Transverse colon (tissue), 4 donors: ENCODE measurements around the gene ZNF17. TPM values are rescaled to one million over a fixed set of nuclear protein-coding genes. Genes with fewer than 3 reads are reported as not detected.

ENCODE experiments used
- DNase-seq: peaks from one replicate; pipeline ENCODE4 v3.0.0-alpha.2; 2019
- H3K27ac ChIP-seq, 4 donors: fragments of 200-600 bp; sonication (generic); 2 replicates each; pipeline ENCODE4 v1.5.1; 2016 to 2018; ENCODE audit warnings: inconsistent platforms in 4 of 4
- H3K27me3 ChIP-seq: fragments of 200-600 bp; sonication (generic); 2 replicates; pipeline ENCODE4 v1.5.1; 2017; ENCODE audit warnings: inconsistent platforms
- H3K36me3 ChIP-seq, 4 donors: fragments of 200-600 bp; sonication (generic); 2 replicates each; pipeline ENCODE4 v1.5.1; 2017 to 2019; ENCODE audit warnings: inconsistent platforms in 4 of 4
- H3K4me1 ChIP-seq, 4 donors: fragments of 200-600 bp; sonication (generic); 2 replicates each; pipeline ENCODE4 v1.5.1; 2017 to 2020; ENCODE audit warnings: inconsistent platforms in 4 of 4
- H3K4me3 ChIP-seq, 4 donors: fragments of 200-600 bp; sonication (generic); 1 replicate in 1 of 4; 2 replicates in 3 of 4; pipeline versions ENCODE4 v1.5.1 to v1.6.1; 2017 to 2019; ENCODE audit warnings: inconsistent platforms in 4 of 4
- H3K9me3 ChIP-seq, 2 donors: fragments of 200-600 bp; sonication (generic); 2 replicates each; pipeline ENCODE4 v1.5.1; 2017 to 2019; ENCODE audit warnings: inconsistent platforms in 2 of 2
- EP300 ChIP-seq: sonication (generic); formaldehyde crosslinking; IDR thresholded peaks from one replicate; pipeline ENCODE4 v1.6.1; 2017; ENCODE audit warnings: antibody characterized with exemption, low read depth
- POLR2A ChIP-seq: fragments of 450-650 bp; IDR thresholded peaks from one replicate; pipeline ENCODE4 v1.6.1; 2016; ENCODE audit warnings: antibody characterized with exemption, mild to moderate bottlenecking, moderate library complexity
- POLR2AphosphoS5 ChIP-seq, 3 donors: sonication (generic); formaldehyde crosslinking; IDR thresholded peaks; one replicate each; pipeline ENCODE4 v1.6.1; 2016; ENCODE audit warnings: antibody characterized with exemption in 3 of 3
- WGBS, 2 donors: methylation state at CpG; one replicate each; pipeline ENCODE4 v1.1.5; 2018; ENCODE audit warnings: low coverage in 1 of 2; 5-methylcytosine and 5-hydroxymethylcytosine counted together
- in situ Hi-C, 4 donors: fragments of 200-750 bp; cut with MboI; loops; one replicate each; pipeline versions ENCODE4 v1.15.0 to v1.15.1; 2017; ENCODE audit warnings: low sequenced_read_pairs in 3 of 4, low pct_ligation_motif_present in 1 of 4, low pct_unique_long_range_greater_than_20kb in 1 of 4
- intact Hi-C: fragments of 100-400 bp; cut with DNase I; formaldehyde crosslinking; loops from one replicate; pipeline ENCODE4 v1.15.1; 2023; ENCODE audit warnings: low total_unique reads
- total RNA-seq, 4 donors: library from RNA; depleted of rRNA; stranded (reverse); fragments of >200 nt; gene quantifications; one replicate each; pipeline ENCODE4 v1.1.0, GENCODE V29; 2016
- TF ChIP-seq, protein P1 (sequence below), 5 experiments: fragments of 200-600 bp in 3 of 5; fragments of 450-650 bp in 2 of 5; sonication (generic) in 3 of 5; IDR thresholded peaks; 1 replicate in 2 of 5; 2 replicates in 3 of 5; pipeline ENCODE4 v1.5.1; 2016 to 2017; ENCODE audit warnings: antibody characterized with exemption in 5 of 5, inconsistent platforms in 3 of 5, mild to moderate bottlenecking in 2 of 5, moderate library complexity in 1 of 5

ZNF17 gene
- total RNA-seq: 10 to 100 TPM; 10.6 to 53.1 (median 13.2) TPM

GRCh38 chr19:57410877-57411671 is at the start of gene ZNF17:
Gene ZNF17, plus strand, starts transcription at chr19:57411161. Its CDS starts 2,455 bp downstream, at chr19:57413616.
- intact Hi-C loops (no loop called here), in situ Hi-C loops (no loop called here)
- peak; percentile 30 to 62 (median 53) for TF ChIP-seq POLR2AphosphoS5 (IDR thresholded peaks at IDR 0.05)
- TF ChIP-seq, protein P1, sequence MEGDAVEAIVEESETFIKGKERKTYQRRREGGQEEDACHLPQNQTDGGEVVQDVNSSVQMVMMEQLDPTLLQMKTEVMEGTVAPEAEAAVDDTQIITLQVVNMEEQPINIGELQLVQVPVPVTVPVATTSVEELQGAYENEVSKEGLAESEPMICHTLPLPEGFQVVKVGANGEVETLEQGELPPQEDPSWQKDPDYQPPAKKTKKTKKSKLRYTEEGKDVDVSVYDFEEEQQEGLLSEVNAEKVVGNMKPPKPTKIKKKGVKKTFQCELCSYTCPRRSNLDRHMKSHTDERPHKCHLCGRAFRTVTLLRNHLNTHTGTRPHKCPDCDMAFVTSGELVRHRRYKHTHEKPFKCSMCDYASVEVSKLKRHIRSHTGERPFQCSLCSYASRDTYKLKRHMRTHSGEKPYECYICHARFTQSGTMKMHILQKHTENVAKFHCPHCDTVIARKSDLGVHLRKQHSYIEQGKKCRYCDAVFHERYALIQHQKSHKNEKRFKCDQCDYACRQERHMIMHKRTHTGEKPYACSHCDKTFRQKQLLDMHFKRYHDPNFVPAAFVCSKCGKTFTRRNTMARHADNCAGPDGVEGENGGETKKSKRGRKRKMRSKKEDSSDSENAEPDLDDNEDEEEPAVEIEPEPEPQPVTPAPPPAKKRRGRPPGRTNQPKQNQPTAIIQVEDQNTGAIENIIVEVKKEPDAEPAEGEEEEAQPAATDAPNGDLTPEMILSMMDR (IDR thresholded peaks at IDR 0.05): no peak
- TF ChIP-seq EP300: no peak
- TF ChIP-seq POLR2A: peak; percentile 35
- H3K4me1 ChIP-seq: peaks cover 9 to 18% (median 12%) of the 10 kb centered on the region in 4 donors
- H3K36me3 ChIP-seq: peaks cover 0 to 17% (median 8%) of the 10 kb centered on the region in 4 donors
- H3K4me3 ChIP-seq: peak within 1 kb of the TSS; percentile 76 to 98 (median 93)
- no peaks in the 10 kb centered on the region for H3K27me3 ChIP-seq
- peaks cover 0 to 7% of the 10 kb centered on the region in 2 donors for H3K9me3 ChIP-seq
- peak within 1 kb of the TSS; percentile 51 to 81 (median 76) for H3K27ac ChIP-seq
- 0% methylated on average over 39 of the region's 55 CpGs; no CpG with 5 or more reads in 1 of the 2 donors for WGBS, 2 donors
- DNase-seq: peak; percentile 94

GRCh38 chr19:57362419-57362818 is 48.5 kb upstream of the ZNF17 start:
- TF ChIP-seq EP300: no peak
- TF ChIP-seq POLR2AphosphoS5 (IDR thresholded peaks at IDR 0.05): no peak
- no peak for TF ChIP-seq POLR2A
- TF ChIP-seq, protein P1 (IDR thresholded peaks at IDR 0.05): no peak
- Histone ChIP-seq H3K27ac (peak overlapping the region; percentile 83 to 97 (median 92)), H3K4me1 (peaks cover 0 to 15% (median 12%) of the 10 kb centered on the region in 4 donors), H3K36me3 (peaks cover 0 to 25% (median 4%) of the 10 kb centered on the region in 4 donors), H3K9me3 (peaks cover 7 to 38% of the 10 kb centered on the region in 2 donors), H3K27me3 (no peaks in the 10 kb centered on the region), H3K4me3 (peak overlapping the region in 2 of 4 donors; percentile 64 to 91)
- 67 to 78% methylated on average over 2 of the region's 2 CpGs for WGBS, 2 donors
- DNase-seq: no peak
- in situ Hi-C loops (no loop called here), intact Hi-C loops (no loop called here)

DNA sequence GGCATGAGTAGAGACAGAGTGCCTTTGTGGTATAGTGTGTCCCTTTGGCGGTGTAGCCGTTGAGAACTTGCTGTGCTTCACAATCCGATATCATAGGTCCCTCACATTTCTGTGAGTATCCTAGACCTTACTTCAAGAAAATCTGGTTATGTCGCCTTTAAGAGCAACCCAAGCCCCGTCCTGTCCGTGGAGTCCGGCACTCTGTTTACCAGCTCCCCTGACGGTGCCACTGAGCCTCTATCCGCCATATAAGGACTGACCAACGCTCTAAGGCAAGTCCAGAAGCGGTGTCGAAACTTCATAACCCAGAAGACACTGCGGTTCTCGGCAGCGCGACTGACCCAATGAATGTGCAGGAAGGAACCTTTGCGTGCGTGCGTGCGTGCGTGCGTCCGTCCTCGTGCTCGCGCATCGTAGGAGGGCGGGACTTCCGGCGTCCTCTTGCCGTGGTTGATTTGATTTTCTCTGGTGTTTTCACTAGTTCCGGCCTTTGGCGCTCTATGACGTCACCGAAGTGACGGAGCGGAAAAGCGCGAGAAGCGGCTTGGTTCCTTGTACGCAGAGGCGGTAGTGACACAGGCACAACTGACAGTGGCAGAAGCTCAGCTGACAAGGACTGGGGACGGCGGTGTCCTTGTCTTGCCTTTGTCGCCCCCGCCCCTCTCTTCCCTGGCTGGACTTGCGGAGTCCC is 47.8 kb upstream of the ZNF17 start, which contains the start of the genes TRAPPC2B and ZNF547:
Gene TRAPPC2B, plus strand, starts transcription at position 555 of the 691 bp plus-strand sequence. CDS start 1,283 bp downstream, outside the sequence.
Gene ZNF547, plus strand, starts transcription at position 555 of the 691 bp plus-strand sequence. CDS start 5,005 bp downstream, outside the sequence.
- 3% methylated on average over 42 of the region's 47 CpGs; no CpG with 5 or more reads in 1 of the 2 donors for WGBS, 2 donors
- in situ Hi-C loops: no loop called here
- peaks cover 6 to 32% of the 10 kb centered on the region in 2 donors for H3K9me3 ChIP-seq

More for the DNA sequence above, 47.8 kb upstream of the ZNF17 start, which contains the start of the genes TRAPPC2B and ZNF547:
- Histone ChIP-seq H3K4me1 (peaks cover 0 to 15% (median 12%) of the 10 kb centered on the region in 4 donors), H3K27me3 (no peaks in the 10 kb centered on the region), H3K4me3 (peak within 1 kb of the TSS; percentile 63 to 91 (median 65)), H3K27ac (peak within 1 kb of the TSS; percentile 89 to 97 (median 93)), H3K36me3 (peaks cover 0 to 18% (median 3%) of the 10 kb centered on the region in 4 donors)
- peak; percentile 58 to 86 (median 76) for TF ChIP-seq POLR2AphosphoS5 (IDR thresholded peaks at IDR 0.05)
- TF ChIP-seq EP300: peak; percentile 26
- TF ChIP-seq, protein P1 (IDR thresholded peaks at IDR 0.05): no peak
- TF ChIP-seq POLR2A: peak; percentile 67
- intact Hi-C loops: no loop called here
- DNase-seq: peak; percentile 99
